Fibroblast of skin of scalp (primary cell): ENCODE measurements around the gene BEND7.
"Not testable (repeated sequence)": the region's sequence is repeated elsewhere in the genome, so short reads cannot be mapped to it uniquely, and the experiment has no call there.

Source experiments
- DNase-seq: peaks from one replicate; pipeline ENCODE4 v3.0.0-alpha.2; 2013

Gene BEND7

GRCh38 chr10:13475124-13475523 is 53.7 kb downstream of the BEND7 start:
- no peak for DNase-seq

GRCh38 chr10:13473986-13474385 is 54.8 kb downstream of the BEND7 start:
- DNase-seq: no peak

GRCh38 chr10:13472359-13472758 is 56.5 kb downstream of the BEND7 start:
- no peak for DNase-seq

GRCh38 chr10:13470270-13470669 is 58.5 kb downstream of the BEND7 start:
- no peak for DNase-seq

GRCh38 chr10:13462551-13462950 is 66.3 kb downstream of the BEND7 start:
- no peak for DNase-seq

GRCh38 chr10:13458687-13459012 is 70.2 kb downstream of the BEND7 start:
- DNase-seq: no peak

GRCh38 chr10:13457958-13458686 is 70.7 kb downstream of the BEND7 start:
- no peak for DNase-seq

- DNase-seq: no peak
Observed at GRCh38 chr10:13453896-13454295, 74.9 kb downstream of the BEND7 start.

- peak; percentile 10 for DNase-seq
Observed at GRCh38 chr10:13450069-13450468, 78.7 kb downstream of the BEND7 start.

- DNase-seq: no peak
Observed at GRCh38 chr10:13449296-13449695, 79.5 kb downstream of the BEND7 start.

- no peak for DNase-seq
Observed at GRCh38 chr10:13448216-13448615, 80.6 kb downstream of the BEND7 start.

- DNase-seq: no peak
Observed at GRCh38 chr10:13445656-13446400, 83.0 kb downstream of the BEND7 start.

GRCh38 chr10:13441476-13441875 is 87.3 kb downstream of the BEND7 start:
- DNase-seq: no peak

- peak; percentile 30 for DNase-seq
Observed at GRCh38 chr10:13440185-13441061, 88.4 kb downstream of the BEND7 start.

- DNase-seq: no peak
Observed at GRCh38 chr10:13439313-13440184, 89.3 kb downstream of the BEND7 start.

- DNase-seq: no peak
Observed at GRCh38 chr10:13437026-13437555, 91.7 kb downstream of the BEND7 start.

GRCh38 chr10:13427943-13428342 is 100.9 kb downstream of the BEND7 start:
- not testable (repeated sequence) for DNase-seq

- no peak for DNase-seq
Observed at GRCh38 chr10:13425397-13425796, 103.4 kb downstream of the BEND7 start.

- no peak for DNase-seq
Observed at GRCh38 chr10:13422800-13423199, 106.0 kb downstream of the BEND7 start.

- DNase-seq: no peak
Observed at GRCh38 chr10:13421382-13421917, 107.4 kb downstream of the BEND7 start.

GRCh38 chr10:13420532-13421307 is 108.1 kb downstream of the BEND7 start:
- no peak for DNase-seq
